A549 (cell line): ENCODE data around the gene PRR11. TPM values are rescaled to one million over a fixed set of nuclear protein-coding genes. Genes with fewer than 3 reads are reported as not detected.

Source experiments
- ATAC-seq, 2 experiments: fragments of 200-7000 bp in 1 of 2; fragments of >200 bp in 1 of 2; cut with Nextera tagmentation in 1 of 2; cut with Tn5 transposase in 1 of 2; 3 replicates each; pipeline versions ENCODE4 v1.8.0 to v1.9.1; 2018 to 2020; ENCODE audit warnings: mild to moderate bottlenecking in 1 of 2, moderate library complexity in 1 of 2
- CTCF ChIA-PET: fragments of 300-600 bp; sonication (Branson Sonifier 250); formaldehyde crosslinking; extraction: SDS; loops from one replicate; lab custom pipeline; 2021; ENCODE audit warnings: antibody characterized with exemption, inconsistent platforms; lab: Yijun Ruan, JAX
- POLR2A ChIA-PET: fragments of 350-600 bp; formaldehyde crosslinking; extraction: SDS; loops from one replicate; lab custom pipeline; 2021; ENCODE audit warnings: antibody characterized with exemption, inconsistent platforms; lab: Yijun Ruan, JAX
- DNase-seq, 2 experiments: peaks; one replicate each; pipeline versions ENCODE4 v3.0.0 to v3.0.0-alpha.2; 2011 to 2016; ENCODE audit warnings: low read depth in 1 of 2, low spot score in 1 of 2
- FAIRE-seq: peaks from 2 replicates; lab custom pipeline; 2011; peaks lifted over from hg19 to GRCh38; lab: Jason Lieb, UNC
- H3K27ac ChIP-seq, 2 experiments: fragments of >200 bp; sonication (Bioruptor Twin); formaldehyde crosslinking; 3 replicates each; pipeline ENCODE4 v1.5.1; 2016 to 2017
- H3K4me1 ChIP-seq: fragments of >200 bp; sonication (Bioruptor Twin); formaldehyde crosslinking; 3 replicates; pipeline ENCODE4 v1.6.1; 2016
- H3K4me2 ChIP-seq: fragments of >200 bp; sonication (Bioruptor Twin); formaldehyde crosslinking; 3 replicates; pipeline ENCODE4 v1.6.1; 2016
- H3K4me3 ChIP-seq: fragments of >200 bp; sonication (Bioruptor Twin); formaldehyde crosslinking; 3 replicates; pipeline ENCODE4 v1.5.1; 2016
- H3K9me3 ChIP-seq: fragments of >200 bp; sonication (Bioruptor Twin); formaldehyde crosslinking; 3 replicates; pipeline ENCODE4 v1.6.1; 2016
- BHLHE40 ChIP-seq: IDR thresholded peaks from 2 replicates; pipeline ENCODE4 v1.6.1; 2012; ENCODE audit warnings: low read depth, low read length, inconsistent platforms
- EHMT2 ChIP-seq: fragments of 200-600 bp; sonication (generic); IDR thresholded peaks from 2 replicates; pipeline ENCODE4 v1.6.1; 2016; ENCODE audit warnings: antibody characterized with exemption, low read depth, mild to moderate bottlenecking, moderate library complexity
- GATA3 ChIP-seq: IDR thresholded peaks from 2 replicates; pipeline ENCODE4 v1.6.1; 2012; ENCODE audit warnings: borderline replicate concordance
- HOXA7 ChIP-seq: fragments of 250-450 bp; sonication (Bioruptor Pico); IDR thresholded peaks from 2 replicates; pipeline ENCODE4 v1.5.0; 2020; ENCODE audit warnings: mild to moderate bottlenecking, moderate library complexity
- HOXB13 ChIP-seq: fragments of 250-450 bp; sonication (Bioruptor Pico); IDR thresholded peaks from 2 replicates; pipeline ENCODE4 v1.5.0; 2020; ENCODE audit warnings: low read depth, mild to moderate bottlenecking, moderate library complexity
- JUNB ChIP-seq: fragments of >200 bp; sonication (Bioruptor Twin); formaldehyde crosslinking; IDR thresholded peaks from 2 replicates; pipeline ENCODE4 v1.6.1; 2016
- KDM1A ChIP-seq: fragments of 200-600 bp; sonication (generic); IDR thresholded peaks from 2 replicates; pipeline ENCODE4 v1.6.1; 2016; ENCODE audit warnings: low read depth, mild to moderate bottlenecking
- KDM5A ChIP-seq: fragments of 200-600 bp; sonication (generic); IDR thresholded peaks from 2 replicates; pipeline ENCODE4 v1.6.1; 2016; ENCODE audit warnings: antibody characterized with exemption, mild to moderate bottlenecking
- MAZ ChIP-seq: fragments of 150-350 bp; IDR thresholded peaks from 2 replicates; pipeline ENCODE4 v1.6.1; 2014; ENCODE audit warnings: antibody characterized with exemption, low read depth, low read length, borderline replicate concordance
- PHF8 ChIP-seq: fragments of 200-600 bp; sonication (generic); IDR thresholded peaks from 2 replicates; pipeline ENCODE4 v1.6.1; 2016; ENCODE audit warnings: low read depth, mild to moderate bottlenecking, antibody characterized with exemption, moderate library complexity, borderline replicate concordance
- POLR2AphosphoS2 ChIP-seq: conservative IDR thresholded peaks from 2 replicates; pipeline ENCODE4 v1.6.1; 2012; ENCODE audit warnings: low read length, improper control_type of control experiment, inconsistent platforms
- RAD21 ChIP-seq, 2 experiments: fragments of >200 bp in 1 of 2; sonication (Bioruptor Twin) in 1 of 2; formaldehyde crosslinking in 1 of 2; IDR thresholded peaks in 1 of 2; conservative IDR thresholded peaks in 1 of 2; 2 replicates in 1 of 2; 3 replicates in 1 of 2; pipeline ENCODE4 v1.6.1; 2012 to 2018; ENCODE audit warnings: inconsistent platforms in 1 of 2
- RARB ChIP-seq: fragments of 250-450 bp; sonication (Bioruptor Pico); IDR thresholded peaks from 2 replicates; pipeline ENCODE4 v1.8.0; 2021; ENCODE audit warnings: mild to moderate bottlenecking, moderate library complexity
- RNF2 ChIP-seq: fragments of 200-600 bp; sonication (generic); IDR thresholded peaks from 2 replicates; pipeline ENCODE4 v1.6.1; 2016; ENCODE audit warnings: low read depth, mild to moderate bottlenecking, antibody characterized with exemption, moderate library complexity, borderline replicate concordance
- SMC3 ChIP-seq: fragments of >200 bp; sonication (Bioruptor Twin); formaldehyde crosslinking; IDR thresholded peaks from 3 replicates; pipeline ENCODE4 v1.6.1; 2018; ENCODE audit warnings: inconsistent platforms
- TP53 ChIP-seq: fragments of 250-450 bp; sonication (Bioruptor Pico); IDR thresholded peaks from 2 replicates; pipeline ENCODE4 v1.5.0; 2021; ENCODE audit warnings: mild to moderate bottlenecking, moderate library complexity
- ZSCAN20 ChIP-seq: fragments of 250-450 bp; sonication (Bioruptor Pico); IDR thresholded peaks from 2 replicates; pipeline ENCODE4 v1.8.0; 2022; ENCODE audit warnings: mild to moderate bottlenecking, moderate library complexity
- WGBS: methylation state at CpG from one replicate; pipeline ENCODE4 v1.1.6; 2017; ENCODE audit errors: missing lambda C conversion rate; 5-methylcytosine and 5-hydroxymethylcytosine counted together
- polyA plus RNA-seq, 4 experiments: library from polyadenylated mRNA; depleted of rRNA in 3 of 4; stranded (reverse); fragments of >200 nt; fragmentation: RNase III in 1 of 4; extraction: RNeasy Plus Mini Kit Qiagen cat#74134 plus additional on column Dnase treatment in 1 of 4; gene quantifications; 2 replicates in 3 of 4; 3 replicates in 1 of 4; pipeline ENCODE4 v1.2.3, GENCODE V29; 2011 to 2017
- TF ChIP-seq, protein P1 (sequence below): fragments of >200 bp; sonication (Bioruptor Twin); formaldehyde crosslinking; IDR thresholded peaks from 3 replicates; pipeline ENCODE4 v1.6.1; 2016
- TF ChIP-seq, protein P2 (sequence below): fragments of 250-450 bp; sonication (Bioruptor Pico); IDR thresholded peaks from 2 replicates; pipeline ENCODE4 v1.5.0; 2020; ENCODE audit warnings: low read depth, mild to moderate bottlenecking, moderate library complexity
- TF ChIP-seq, protein P3 (sequence below): fragments of 250-450 bp; sonication (Bioruptor Pico); IDR thresholded peaks from 2 replicates; pipeline ENCODE4 v1.5.0; 2021; ENCODE audit warnings: mild to moderate bottlenecking, moderate library complexity, borderline replicate concordance
- TF ChIP-seq, protein P4 (sequence below): IDR thresholded peaks from 2 replicates; pipeline ENCODE4 v1.6.1; 2012
- TF ChIP-seq, protein P5 (sequence below): fragments of 200-600 bp; sonication (generic); IDR thresholded peaks from 2 replicates; pipeline ENCODE4 v1.6.1; 2016; ENCODE audit warnings: antibody characterized with exemption, mild to moderate bottlenecking, moderate library complexity
- TF ChIP-seq, protein P6 (sequence below): fragments of 150-350 bp; IDR thresholded peaks from 2 replicates; pipeline ENCODE4 v1.6.1; 2014; ENCODE audit warnings: low read depth, mild to moderate bottlenecking, low read length
- TF ChIP-seq, protein P7 (sequence below): fragments of >200 bp; sonication (Bioruptor Twin); formaldehyde crosslinking; IDR thresholded peaks from 2 replicates; pipeline ENCODE4 v1.6.1; 2016

Gene PRR11
- polyA plus RNA-seq, 2 of the 4 experiments (the other 2 are of a cell fraction), result 66.4 to 66.9 TPM

DNA sequence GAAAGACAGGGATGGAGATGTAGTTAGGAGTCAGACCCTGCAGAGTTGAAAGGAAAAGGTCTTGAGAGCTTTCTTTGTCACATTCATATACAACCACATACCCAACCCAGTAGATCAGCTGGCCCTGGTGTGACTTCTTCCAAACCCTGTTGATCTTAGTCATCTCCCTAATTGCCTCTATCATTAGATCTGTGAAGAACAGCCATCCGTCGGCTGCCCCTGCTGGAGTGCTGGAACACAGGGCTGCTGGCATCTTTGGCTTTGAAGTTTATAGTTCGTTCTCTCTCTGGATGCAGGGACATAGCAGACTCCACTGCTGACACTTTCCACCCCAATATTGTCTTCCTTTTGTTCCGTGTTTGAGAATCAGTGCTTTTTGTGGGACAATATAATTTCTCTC is 43.9 kb downstream of the PRR11 start:
- Histone ChIP-seq H3K4me2 (no peak overlapping the region), H3K9me3 (no peaks in the 10 kb centered on the region), H3K4me1 (no peaks in the 10 kb centered on the region), H3K27ac (no peak overlapping the region), H3K4me3 (no peak overlapping the region)
- ChIA-PET POLR2A (no interaction called here), CTCF (no interaction called here)
- 93% methylated on average over 4 of the region's 4 CpGs for WGBS
- FAIRE-seq (no peak), DNase-seq (no peak), ATAC-seq (no peak)
- TF ChIP-seq EHMT2, result no peak
- TF ChIP-seq RARB (CRISPR knock-in tag), result no peak
- TF ChIP-seq POLR2AphosphoS2, result no peak
- no peak for TF ChIP-seq TP53 (CRISPR knock-in tag)
- TF ChIP-seq, protein P1, sequence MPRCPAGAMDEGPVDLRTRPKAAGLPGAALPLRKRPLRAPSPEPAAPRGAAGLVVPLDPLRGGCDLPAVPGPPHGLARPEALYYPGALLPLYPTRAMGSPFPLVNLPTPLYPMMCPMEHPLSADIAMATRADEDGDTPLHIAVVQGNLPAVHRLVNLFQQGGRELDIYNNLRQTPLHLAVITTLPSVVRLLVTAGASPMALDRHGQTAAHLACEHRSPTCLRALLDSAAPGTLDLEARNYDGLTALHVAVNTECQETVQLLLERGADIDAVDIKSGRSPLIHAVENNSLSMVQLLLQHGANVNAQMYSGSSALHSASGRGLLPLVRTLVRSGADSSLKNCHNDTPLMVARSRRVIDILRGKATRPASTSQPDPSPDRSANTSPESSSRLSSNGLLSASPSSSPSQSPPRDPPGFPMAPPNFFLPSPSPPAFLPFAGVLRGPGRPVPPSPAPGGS, result no peak
- TF ChIP-seq BHLHE40, result no peak
- TF ChIP-seq, protein P2, sequence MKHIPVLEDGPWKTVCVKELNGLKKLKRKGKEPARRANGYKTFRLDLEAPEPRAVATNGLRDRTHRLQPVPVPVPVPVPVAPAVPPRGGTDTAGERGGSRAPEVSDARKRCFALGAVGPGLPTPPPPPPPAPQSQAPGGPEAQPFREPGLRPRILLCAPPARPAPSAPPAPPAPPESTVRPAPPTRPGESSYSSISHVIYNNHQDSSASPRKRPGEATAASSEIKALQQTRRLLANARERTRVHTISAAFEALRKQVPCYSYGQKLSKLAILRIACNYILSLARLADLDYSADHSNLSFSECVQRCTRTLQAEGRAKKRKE (CRISPR knock-in tag), result no peak

DNA sequence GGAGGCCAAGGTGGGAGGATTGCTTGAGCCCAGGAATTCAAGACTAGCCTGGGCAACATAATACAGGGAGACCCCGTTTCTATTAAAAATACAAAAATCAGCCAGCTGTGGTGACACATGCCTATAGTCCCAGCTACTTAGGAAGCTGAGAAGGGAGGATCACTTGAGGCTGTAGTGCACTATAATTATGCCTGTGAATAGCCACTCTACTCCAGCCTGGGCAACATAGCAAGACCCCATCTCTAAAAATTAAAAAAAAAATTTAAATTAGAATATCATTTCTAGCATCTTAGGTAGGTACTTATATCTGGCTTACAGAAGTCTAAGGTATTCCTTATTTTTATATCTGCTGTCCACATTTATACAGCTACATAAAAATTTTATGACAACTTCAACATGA is 46.8 kb downstream of the PRR11 start:
- 89% methylated on average over 1 of the region's 1 CpG for WGBS

More for the DNA sequence above, 46.8 kb downstream of the PRR11 start:
- ATAC-seq (no peak), FAIRE-seq (no peak), DNase-seq (no peak)
- Histone ChIP-seq H3K27ac (no peak overlapping the region), H3K4me1 (no peaks in the 10 kb centered on the region), H3K4me3 (no peak overlapping the region), H3K9me3 (no peaks in the 10 kb centered on the region), H3K4me2 (no peak overlapping the region)
- ChIA-PET POLR2A (no interaction called here), CTCF (no interaction called here)
- TF ChIP-seq KDM5A, result no peak
- TF ChIP-seq HOXB13 (CRISPR knock-in tag), result no peak
- TF ChIP-seq, protein P3, sequence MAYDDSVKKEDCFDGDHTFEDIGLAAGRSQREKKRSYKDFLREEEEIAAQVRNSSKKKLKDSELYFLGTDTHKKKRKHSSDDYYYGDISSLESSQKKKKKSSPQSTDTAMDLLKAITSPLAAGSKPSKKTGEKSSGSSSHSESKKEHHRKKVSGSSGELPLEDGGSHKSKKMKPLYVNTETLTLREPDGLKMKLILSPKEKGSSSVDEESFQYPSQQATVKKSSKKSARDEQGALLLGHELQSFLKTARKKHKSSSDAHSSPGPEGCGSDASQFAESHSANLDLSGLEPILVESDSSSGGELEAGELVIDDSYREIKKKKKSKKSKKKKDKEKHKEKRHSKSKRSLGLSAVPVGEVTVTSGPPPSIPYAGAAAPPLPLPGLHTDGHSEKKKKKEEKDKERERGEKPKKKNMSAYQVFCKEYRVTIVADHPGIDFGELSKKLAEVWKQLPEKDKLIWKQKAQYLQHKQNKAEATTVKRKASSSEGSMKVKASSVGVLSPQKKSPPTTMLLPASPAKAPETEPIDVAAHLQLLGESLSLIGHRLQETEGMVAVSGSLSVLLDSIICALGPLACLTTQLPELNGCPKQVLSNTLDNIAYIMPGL (CRISPR knock-in tag), result no peak
- TF ChIP-seq, protein P4, sequence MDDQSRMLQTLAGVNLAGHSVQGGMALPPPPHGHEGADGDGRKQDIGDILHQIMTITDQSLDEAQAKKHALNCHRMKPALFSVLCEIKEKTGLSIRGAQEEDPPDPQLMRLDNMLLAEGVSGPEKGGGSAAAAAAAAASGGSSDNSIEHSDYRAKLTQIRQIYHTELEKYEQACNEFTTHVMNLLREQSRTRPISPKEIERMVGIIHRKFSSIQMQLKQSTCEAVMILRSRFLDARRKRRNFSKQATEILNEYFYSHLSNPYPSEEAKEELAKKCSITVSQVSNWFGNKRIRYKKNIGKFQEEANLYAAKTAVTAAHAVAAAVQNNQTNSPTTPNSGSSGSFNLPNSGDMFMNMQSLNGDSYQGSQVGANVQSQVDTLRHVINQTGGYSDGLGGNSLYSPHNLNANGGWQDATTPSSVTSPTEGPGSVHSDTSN, result no peak
- TF ChIP-seq JUNB, result no peak
- no peak for TF ChIP-seq RNF2
- TF ChIP-seq, protein P5, sequence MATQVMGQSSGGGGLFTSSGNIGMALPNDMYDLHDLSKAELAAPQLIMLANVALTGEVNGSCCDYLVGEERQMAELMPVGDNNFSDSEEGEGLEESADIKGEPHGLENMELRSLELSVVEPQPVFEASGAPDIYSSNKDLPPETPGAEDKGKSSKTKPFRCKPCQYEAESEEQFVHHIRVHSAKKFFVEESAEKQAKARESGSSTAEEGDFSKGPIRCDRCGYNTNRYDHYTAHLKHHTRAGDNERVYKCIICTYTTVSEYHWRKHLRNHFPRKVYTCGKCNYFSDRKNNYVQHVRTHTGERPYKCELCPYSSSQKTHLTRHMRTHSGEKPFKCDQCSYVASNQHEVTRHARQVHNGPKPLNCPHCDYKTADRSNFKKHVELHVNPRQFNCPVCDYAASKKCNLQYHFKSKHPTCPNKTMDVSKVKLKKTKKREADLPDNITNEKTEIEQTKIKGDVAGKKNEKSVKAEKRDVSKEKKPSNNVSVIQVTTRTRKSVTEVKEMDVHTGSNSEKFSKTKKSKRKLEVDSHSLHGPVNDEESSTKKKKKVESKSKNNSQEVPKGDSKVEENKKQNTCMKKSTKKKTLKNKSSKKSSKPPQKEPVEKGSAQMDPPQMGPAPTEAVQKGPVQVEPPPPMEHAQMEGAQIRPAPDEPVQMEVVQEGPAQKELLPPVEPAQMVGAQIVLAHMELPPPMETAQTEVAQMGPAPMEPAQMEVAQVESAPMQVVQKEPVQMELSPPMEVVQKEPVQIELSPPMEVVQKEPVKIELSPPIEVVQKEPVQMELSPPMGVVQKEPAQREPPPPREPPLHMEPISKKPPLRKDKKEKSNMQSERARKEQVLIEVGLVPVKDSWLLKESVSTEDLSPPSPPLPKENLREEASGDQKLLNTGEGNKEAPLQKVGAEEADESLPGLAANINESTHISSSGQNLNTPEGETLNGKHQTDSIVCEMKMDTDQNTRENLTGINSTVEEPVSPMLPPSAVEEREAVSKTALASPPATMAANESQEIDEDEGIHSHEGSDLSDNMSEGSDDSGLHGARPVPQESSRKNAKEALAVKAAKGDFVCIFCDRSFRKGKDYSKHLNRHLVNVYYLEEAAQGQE, result no peak
- TF ChIP-seq, protein P2 (CRISPR knock-in tag), result no peak
- TF ChIP-seq HOXA7 (CRISPR knock-in tag), result no peak
- TF ChIP-seq, protein P6, sequence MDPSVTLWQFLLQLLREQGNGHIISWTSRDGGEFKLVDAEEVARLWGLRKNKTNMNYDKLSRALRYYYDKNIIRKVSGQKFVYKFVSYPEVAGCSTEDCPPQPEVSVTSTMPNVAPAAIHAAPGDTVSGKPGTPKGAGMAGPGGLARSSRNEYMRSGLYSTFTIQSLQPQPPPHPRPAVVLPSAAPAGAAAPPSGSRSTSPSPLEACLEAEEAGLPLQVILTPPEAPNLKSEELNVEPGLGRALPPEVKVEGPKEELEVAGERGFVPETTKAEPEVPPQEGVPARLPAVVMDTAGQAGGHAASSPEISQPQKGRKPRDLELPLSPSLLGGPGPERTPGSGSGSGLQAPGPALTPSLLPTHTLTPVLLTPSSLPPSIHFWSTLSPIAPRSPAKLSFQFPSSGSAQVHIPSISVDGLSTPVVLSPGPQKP, result no peak
- TF ChIP-seq TP53 (CRISPR knock-in tag), result no peak
- TF ChIP-seq GATA3, result no peak
- TF ChIP-seq KDM1A, result no peak
- TF ChIP-seq SMC3, result no peak
- TF ChIP-seq, protein P7, sequence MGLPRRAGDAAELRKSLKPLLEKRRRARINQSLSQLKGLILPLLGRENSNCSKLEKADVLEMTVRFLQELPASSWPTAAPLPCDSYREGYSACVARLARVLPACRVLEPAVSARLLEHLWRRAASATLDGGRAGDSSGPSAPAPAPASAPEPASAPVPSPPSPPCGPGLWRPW, result no peak
- TF ChIP-seq PHF8, result no peak
- no peak for TF ChIP-seq MAZ
- TF ChIP-seq RAD21 (conservative IDR thresholded peaks at IDR 0.05 in 1 of 2, IDR thresholded peaks at IDR 0.05 in 1 of 2), result no peak
- TF ChIP-seq ZSCAN20 (CRISPR knock-in tag), result no peak
